Left ventricle myocardium inferior (tissue), 1 donor: Measurements from ENCODE around the gene ADAM19. TPM values are rescaled to one million over a fixed set of nuclear protein-coding genes. Genes with fewer than 3 reads are reported as not detected.
"Not testable (repeated sequence)": the region's sequence is repeated elsewhere in the genome, so short reads cannot be mapped to it uniquely, and the experiment has no call there.

Source experiments
- DNase-seq: peaks from one replicate; pipeline ENCODE4 v3.0.0-alpha.2; 2020
- H3K27ac ChIP-seq: fragments of 200-600 bp; replicated peaks from 2 replicates; pipeline ENCODE4 v1.8.0; 2021
- H3K27me3 ChIP-seq: fragments of 200-600 bp; 2 replicates; pipeline ENCODE4 v1.8.0; 2021; ENCODE audit warnings: low read depth
- H3K36me3 ChIP-seq: fragments of 200-600 bp; 2 replicates; pipeline ENCODE4 v1.8.0; 2021
- H3K4me1 ChIP-seq: fragments of 200-600 bp; 2 replicates; pipeline ENCODE4 v1.8.0; 2021
- H3K4me3 ChIP-seq: fragments of 200-600 bp; 2 replicates; pipeline ENCODE4 v1.8.0; 2021; ENCODE audit warnings: mild to moderate bottlenecking, moderate library complexity
- H3K9me3 ChIP-seq: fragments of 200-600 bp; replicated peaks from 2 replicates; pipeline ENCODE4 v1.8.0; 2021
- CTCF ChIP-seq: fragments of 200-600 bp; IDR thresholded peaks from 2 replicates; pipeline ENCODE4 v1.8.0; 2021; ENCODE audit warnings: antibody characterized with exemption, mild to moderate bottlenecking, borderline replicate concordance
- intact Hi-C: fragments of 100-400 bp; cut with micrococcal nuclease; formaldehyde crosslinking; loops from one replicate; pipeline ENCODE4 v1.11.0; 2022
- total RNA-seq: library from RNA; stranded (reverse); fragmentation: NEBNext Ultra II Directional; extraction: Animal tissue kit (Norgen Biotek cat#: 25700); gene quantifications from one replicate; pipeline ENCODE4 v1.2.1, GENCODE V29; 2021
- donor health status: DM: no; HTN: yes; CAD: no; lungs with severe emphysema.

The ADAM19 gene
- total RNA-seq, 1 donor from 2014 or later: 17.7 TPM

GRCh38 chr5:157431544-157432200 lies 143.9 kb downstream of the ADAM19 start:
- Histone ChIP-seq H3K9me3 (peaks cover 6% of the 10 kb centered on the region), H3K36me3 (no peaks in the 10 kb centered on the region), H3K4me3 (no peak overlapping the region), H3K4me1 (peaks cover 4% of the 10 kb centered on the region), H3K27me3 (no peaks in the 10 kb centered on the region), H3K27ac (no peak overlapping the region)
- intact Hi-C loops: loop anchor here (2.0 kb wide), 1 partner anchor 287 kb away; no protein-coding TSS in a partner anchor
- peak; percentile 69 for TF ChIP-seq CTCF
- DNase-seq: no peak

GRCh38 chr5:157429920-157430319 lies 145.7 kb downstream of the ADAM19 start:
- H3K27ac ChIP-seq, H3K9me3 ChIP-seq, H3K27me3 ChIP-seq, H3K36me3 ChIP-seq, H3K4me3 ChIP-seq, intact Hi-C loops, H3K4me1 ChIP-seq, DNase-seq: not testable (repeated sequence)

Other genes with a start within 250 kb of the ADAM19 start
- not detected for gene NIPAL4, start 115.6 kb downstream of the ADAM19 start, total RNA-seq
- 0.08 TPM for gene SOX30, start 76.7 kb upstream of the ADAM19 start, total RNA-seq
- gene C5orf52, start 95.8 kb upstream of the ADAM19 start, total RNA-seq: not detected
- gene THG1L, start 155.6 kb upstream of the ADAM19 start, total RNA-seq: 6.6 TPM
- 1.3 TPM for gene LSM11, start 167.9 kb upstream of the ADAM19 start, total RNA-seq